GM18907 (cell line): ENCODE measurements around the gene MACROD1.

Source experiments
- ATAC-seq: cut with Tn5 transposase; IDR thresholded peaks from one replicate; pipeline ENCODE4 v1.9.1; 2021; ENCODE audit warnings: mild to moderate bottlenecking, moderate library complexity; ENCODE audit not compliant: unreplicated experiment

Gene MACROD1

GRCh38 chr11:64152841-64153691 is 12.8 kb downstream of the MACROD1 start:
- peak; percentile 69 for ATAC-seq

GRCh38 chr11:64151337-64151736 is 14.6 kb downstream of the MACROD1 start:
- ATAC-seq, result no peak

- ATAC-seq, result no peak
These were observed 15.3 kb downstream of the MACROD1 start for GRCh38 chr11:64150481-64151239.

GRCh38 chr11:64150051-64150450 is 15.9 kb downstream of the MACROD1 start:
- ATAC-seq, result no peak

- no peak for ATAC-seq
These were observed 16.8 kb downstream of the MACROD1 start for GRCh38 chr11:64148917-64149617.

- ATAC-seq, result no peak
These were observed 17.5 kb downstream of the MACROD1 start for GRCh38 chr11:64148226-64148916.

GRCh38 chr11:64146036-64146955 is 19.6 kb downstream of the MACROD1 start:
- ATAC-seq, result peak; percentile 45

GRCh38 chr11:64144587-64145472 is 21.1 kb downstream of the MACROD1 start:
- ATAC-seq, result no peak

- no peak for ATAC-seq
These were observed 24.7 kb downstream of the MACROD1 start for GRCh38 chr11:64141081-64141783.

- ATAC-seq, result no peak
These were observed 25.8 kb downstream of the MACROD1 start for GRCh38 chr11:64140082-64140481.

- ATAC-seq, result no peak
These were observed 26.9 kb downstream of the MACROD1 start for GRCh38 chr11:64139049-64139448.

GRCh38 chr11:64138398-64138797 is 27.5 kb downstream of the MACROD1 start:
- ATAC-seq, result no peak

- no peak for ATAC-seq
These were observed 29.0 kb downstream of the MACROD1 start for GRCh38 chr11:64136765-64137441.

- ATAC-seq, result no peak
These were observed 30.2 kb downstream of the MACROD1 start for GRCh38 chr11:64135711-64136110.

- no peak for ATAC-seq
These were observed 30.9 kb downstream of the MACROD1 start for GRCh38 chr11:64134963-64135362.

- ATAC-seq, result no peak
These were observed 32.8 kb downstream of the MACROD1 start for GRCh38 chr11:64132982-64133705.

- ATAC-seq, result no peak
These were observed 33.6 kb downstream of the MACROD1 start for GRCh38 chr11:64132191-64132771.
